Measurements from ENCODE around the gene CHMP2A. TPM values are rescaled to one million over a fixed set of nuclear protein-coding genes. Genes with fewer than 3 reads are reported as not detected.

The CHMP2A gene
- total RNA-seq, 1 experiment from 2014 or later, result 109 TPM

DNA sequence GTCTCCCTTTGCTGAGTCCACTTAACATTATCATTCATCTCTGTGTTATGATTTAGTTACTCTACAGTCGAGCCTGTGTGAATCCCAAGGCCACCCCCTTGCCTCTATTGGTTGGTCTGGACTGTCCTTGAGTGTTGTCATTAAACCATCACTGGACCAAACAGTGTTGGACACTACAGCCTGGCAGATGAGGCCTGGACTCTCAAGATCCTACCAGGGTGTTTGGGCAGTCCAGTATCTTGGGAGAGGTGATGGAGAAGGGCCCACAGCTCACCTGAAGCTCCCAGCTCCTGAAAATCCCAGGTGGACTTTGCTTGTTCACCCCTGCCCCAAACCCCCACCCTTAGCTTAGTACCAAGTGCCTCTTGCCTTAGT lies 3.8 kb downstream of the CHMP2A start (continued):
- TF ChIP-seq CREM (CRISPR knock-in tag; IDR thresholded peaks at IDR 0.05), result no peak

DNA sequence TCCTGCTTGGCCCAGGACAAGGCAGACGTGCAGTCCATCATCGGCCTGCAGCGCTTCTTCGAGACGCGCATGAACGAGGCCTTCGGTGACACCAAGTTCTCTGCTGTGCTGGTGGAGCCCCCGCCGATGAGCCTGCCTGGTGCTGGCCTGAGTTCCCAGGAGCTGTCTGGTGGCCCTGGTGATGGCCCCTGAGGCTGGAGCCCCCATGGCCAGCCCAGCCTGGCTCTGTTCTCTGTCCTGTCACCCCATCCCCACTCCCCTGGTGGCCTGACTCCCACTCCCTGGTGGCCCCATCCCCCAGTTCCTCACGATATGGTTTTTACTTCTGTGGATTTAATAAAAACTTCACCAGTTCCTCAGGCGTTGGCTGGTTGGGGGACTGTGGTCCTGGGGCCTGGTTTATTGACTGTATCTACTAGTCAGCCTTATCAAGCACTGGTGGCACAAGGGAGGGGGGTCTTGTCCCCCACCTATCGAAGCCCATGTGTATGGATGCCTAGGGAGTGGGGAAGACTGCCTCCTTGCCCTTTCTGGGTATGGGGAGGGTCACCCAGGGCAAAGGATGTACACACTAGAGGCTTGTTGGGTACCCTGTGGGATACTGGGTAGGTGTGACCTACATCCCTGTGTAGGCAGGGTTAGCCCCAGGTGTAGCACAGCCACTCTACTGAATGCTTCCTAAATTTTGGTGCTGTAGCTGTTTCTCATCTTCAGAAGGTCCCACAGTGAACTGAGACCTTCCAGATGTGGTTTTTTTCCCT lies 4.4 kb downstream of the CHMP2A start:
- Mint-ChIP-seq H3K36me3 (peaks cover 74% of the 10 kb centered on the region), H3K4me1 (peaks cover 27% of the 10 kb centered on the region), H3K27ac (no peak overlapping the region), H3K27me3 (ENCODE audit: low read depth) (no peaks in the 10 kb centered on the region; the same call in 1 of the 2 replicates), H3K4me3 (no peak overlapping the region), H3K9me3 (no peaks in the 10 kb centered on the region)
- CTCF ChIA-PET, result interaction anchor here (1.4 kb wide), 1 partner anchor 31 kb away, joined by 9 read pairs; the partner anchor contains the start of gene ZBTB45
- DNase-seq (ENCODE audit: low spot score) (no peak), ATAC-seq (no peak)
- POLR2A ChIA-PET, result interaction anchor here (1.4 kb wide), 1 partner anchor 12 kb away, joined by 4 read pairs; no protein-coding TSS in a partner anchor
- TF ChIP-seq, protein P1, sequence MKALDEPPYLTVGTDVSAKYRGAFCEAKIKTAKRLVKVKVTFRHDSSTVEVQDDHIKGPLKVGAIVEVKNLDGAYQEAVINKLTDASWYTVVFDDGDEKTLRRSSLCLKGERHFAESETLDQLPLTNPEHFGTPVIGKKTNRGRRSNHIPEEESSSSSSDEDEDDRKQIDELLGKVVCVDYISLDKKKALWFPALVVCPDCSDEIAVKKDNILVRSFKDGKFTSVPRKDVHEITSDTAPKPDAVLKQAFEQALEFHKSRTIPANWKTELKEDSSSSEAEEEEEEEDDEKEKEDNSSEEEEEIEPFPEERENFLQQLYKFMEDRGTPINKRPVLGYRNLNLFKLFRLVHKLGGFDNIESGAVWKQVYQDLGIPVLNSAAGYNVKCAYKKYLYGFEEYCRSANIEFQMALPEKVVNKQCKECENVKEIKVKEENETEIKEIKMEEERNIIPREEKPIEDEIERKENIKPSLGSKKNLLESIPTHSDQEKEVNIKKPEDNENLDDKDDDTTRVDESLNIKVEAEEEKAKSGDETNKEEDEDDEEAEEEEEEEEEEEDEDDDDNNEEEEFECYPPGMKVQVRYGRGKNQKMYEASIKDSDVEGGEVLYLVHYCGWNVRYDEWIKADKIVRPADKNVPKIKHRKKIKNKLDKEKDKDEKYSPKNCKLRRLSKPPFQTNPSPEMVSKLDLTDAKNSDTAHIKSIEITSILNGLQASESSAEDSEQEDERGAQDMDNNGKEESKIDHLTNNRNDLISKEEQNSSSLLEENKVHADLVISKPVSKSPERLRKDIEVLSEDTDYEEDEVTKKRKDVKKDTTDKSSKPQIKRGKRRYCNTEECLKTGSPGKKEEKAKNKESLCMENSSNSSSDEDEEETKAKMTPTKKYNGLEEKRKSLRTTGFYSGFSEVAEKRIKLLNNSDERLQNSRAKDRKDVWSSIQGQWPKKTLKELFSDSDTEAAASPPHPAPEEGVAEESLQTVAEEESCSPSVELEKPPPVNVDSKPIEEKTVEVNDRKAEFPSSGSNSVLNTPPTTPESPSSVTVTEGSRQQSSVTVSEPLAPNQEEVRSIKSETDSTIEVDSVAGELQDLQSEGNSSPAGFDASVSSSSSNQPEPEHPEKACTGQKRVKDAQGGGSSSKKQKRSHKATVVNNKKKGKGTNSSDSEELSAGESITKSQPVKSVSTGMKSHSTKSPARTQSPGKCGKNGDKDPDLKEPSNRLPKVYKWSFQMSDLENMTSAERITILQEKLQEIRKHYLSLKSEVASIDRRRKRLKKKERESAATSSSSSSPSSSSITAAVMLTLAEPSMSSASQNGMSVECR (CRISPR knock-in tag; IDR thresholded peaks at IDR 0.05; ENCODE audit: borderline replicate concordance), result no peak
- no peak for TF ChIP-seq TEAD4 (CRISPR knock-in tag; IDR thresholded peaks at IDR 0.05)
- TF ChIP-seq, protein P2, sequence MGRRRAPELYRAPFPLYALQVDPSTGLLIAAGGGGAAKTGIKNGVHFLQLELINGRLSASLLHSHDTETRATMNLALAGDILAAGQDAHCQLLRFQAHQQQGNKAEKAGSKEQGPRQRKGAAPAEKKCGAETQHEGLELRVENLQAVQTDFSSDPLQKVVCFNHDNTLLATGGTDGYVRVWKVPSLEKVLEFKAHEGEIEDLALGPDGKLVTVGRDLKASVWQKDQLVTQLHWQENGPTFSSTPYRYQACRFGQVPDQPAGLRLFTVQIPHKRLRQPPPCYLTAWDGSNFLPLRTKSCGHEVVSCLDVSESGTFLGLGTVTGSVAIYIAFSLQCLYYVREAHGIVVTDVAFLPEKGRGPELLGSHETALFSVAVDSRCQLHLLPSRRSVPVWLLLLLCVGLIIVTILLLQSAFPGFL (CRISPR knock-in tag; IDR thresholded peaks at IDR 0.05; ENCODE audit: borderline replicate concordance), result no peak
- no peak for TF ChIP-seq ESRRA (CRISPR knock-in tag; IDR thresholded peaks at IDR 0.05; ENCODE audit: borderline replicate concordance)
- TF ChIP-seq, protein P3, sequence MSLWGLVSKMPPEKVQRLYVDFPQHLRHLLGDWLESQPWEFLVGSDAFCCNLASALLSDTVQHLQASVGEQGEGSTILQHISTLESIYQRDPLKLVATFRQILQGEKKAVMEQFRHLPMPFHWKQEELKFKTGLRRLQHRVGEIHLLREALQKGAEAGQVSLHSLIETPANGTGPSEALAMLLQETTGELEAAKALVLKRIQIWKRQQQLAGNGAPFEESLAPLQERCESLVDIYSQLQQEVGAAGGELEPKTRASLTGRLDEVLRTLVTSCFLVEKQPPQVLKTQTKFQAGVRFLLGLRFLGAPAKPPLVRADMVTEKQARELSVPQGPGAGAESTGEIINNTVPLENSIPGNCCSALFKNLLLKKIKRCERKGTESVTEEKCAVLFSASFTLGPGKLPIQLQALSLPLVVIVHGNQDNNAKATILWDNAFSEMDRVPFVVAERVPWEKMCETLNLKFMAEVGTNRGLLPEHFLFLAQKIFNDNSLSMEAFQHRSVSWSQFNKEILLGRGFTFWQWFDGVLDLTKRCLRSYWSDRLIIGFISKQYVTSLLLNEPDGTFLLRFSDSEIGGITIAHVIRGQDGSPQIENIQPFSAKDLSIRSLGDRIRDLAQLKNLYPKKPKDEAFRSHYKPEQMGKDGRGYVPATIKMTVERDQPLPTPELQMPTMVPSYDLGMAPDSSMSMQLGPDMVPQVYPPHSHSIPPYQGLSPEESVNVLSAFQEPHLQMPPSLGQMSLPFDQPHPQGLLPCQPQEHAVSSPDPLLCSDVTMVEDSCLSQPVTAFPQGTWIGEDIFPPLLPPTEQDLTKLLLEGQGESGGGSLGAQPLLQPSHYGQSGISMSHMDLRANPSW (CRISPR knock-in tag; conservative IDR thresholded peaks at IDR 0.05; ENCODE audit: low read depth), result no peak
- no peak for TF ChIP-seq TP53 (CRISPR knock-in tag; IDR thresholded peaks at IDR 0.05)
- TF ChIP-seq, protein P4, sequence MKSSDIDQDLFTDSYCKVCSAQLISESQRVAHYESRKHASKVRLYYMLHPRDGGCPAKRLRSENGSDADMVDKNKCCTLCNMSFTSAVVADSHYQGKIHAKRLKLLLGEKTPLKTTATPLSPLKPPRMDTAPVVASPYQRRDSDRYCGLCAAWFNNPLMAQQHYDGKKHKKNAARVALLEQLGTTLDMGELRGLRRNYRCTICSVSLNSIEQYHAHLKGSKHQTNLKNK (CRISPR knock-in tag; IDR thresholded peaks at IDR 0.05), result no peak
- TF ChIP-seq NR2C2 (CRISPR knock-in tag; IDR thresholded peaks at IDR 0.05), result no peak
- TF ChIP-seq TEAD1 (CRISPR knock-in tag; IDR thresholded peaks at IDR 0.05), result no peak
- TF ChIP-seq NR3C1 (CRISPR knock-in tag; conservative IDR thresholded peaks at IDR 0.05; ENCODE audit: low read depth), result no peak
- TF ChIP-seq ATF1 (CRISPR knock-in tag; IDR thresholded peaks at IDR 0.05), result no peak

DNA sequence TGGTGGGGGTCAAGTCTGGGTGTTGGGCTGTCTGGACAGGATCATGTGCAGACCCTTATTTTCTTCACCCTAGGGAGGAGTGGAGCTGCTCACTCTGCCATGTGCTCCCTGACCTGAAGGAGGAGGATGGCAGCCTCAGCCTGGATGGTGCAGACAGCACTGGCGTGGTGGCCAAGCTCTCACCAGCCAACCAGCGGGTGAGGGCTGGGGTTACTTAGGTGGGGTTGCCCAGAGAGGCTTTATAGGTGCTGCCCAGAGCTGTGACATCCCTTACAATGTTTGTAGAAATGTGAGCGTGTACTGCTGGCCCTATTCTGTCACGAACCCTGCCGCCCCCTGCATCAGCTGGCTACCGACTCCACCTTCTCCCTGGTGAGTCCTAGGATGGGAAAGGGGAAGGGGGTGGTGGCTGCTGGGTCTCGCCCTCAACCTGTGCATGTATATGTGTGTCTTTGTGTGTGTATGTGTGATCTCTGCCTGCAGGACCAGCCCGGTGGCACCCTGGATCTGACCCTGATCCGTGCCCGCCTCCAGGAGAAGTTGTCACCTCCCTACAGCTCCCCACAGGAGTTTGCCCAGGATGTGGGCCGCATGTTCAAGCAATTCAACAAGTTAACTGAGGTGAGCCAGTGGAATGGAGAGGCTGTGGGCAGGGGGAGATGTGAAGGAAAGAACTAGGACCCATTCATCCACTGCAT lies 5.1 kb downstream of the CHMP2A start:
- ChIA-PET POLR2A (interaction anchor here (0.9 kb wide), 1 partner anchor 30 kb away, joined by 4 read pairs; the partner anchor contains the start of gene ZBTB45), CTCF (no interaction called here)
- peaks cover 23% of the 10 kb centered on the region for H3K4me1 Mint-ChIP-seq
- H3K4me3 Mint-ChIP-seq, result no peak overlapping the region
- no peaks in the 10 kb centered on the region for H3K9me3 Mint-ChIP-seq
- H3K27ac Mint-ChIP-seq, result no peak overlapping the region
- ATAC-seq, result no peak
- no peak for DNase-seq (ENCODE audit: low spot score)
- peaks cover 2% of the 10 kb centered on the region for H3K27me3 Mint-ChIP-seq (ENCODE audit: low read depth)
- H3K36me3 Mint-ChIP-seq, result peaks cover 78% of the 10 kb centered on the region
- TF ChIP-seq, protein P5, sequence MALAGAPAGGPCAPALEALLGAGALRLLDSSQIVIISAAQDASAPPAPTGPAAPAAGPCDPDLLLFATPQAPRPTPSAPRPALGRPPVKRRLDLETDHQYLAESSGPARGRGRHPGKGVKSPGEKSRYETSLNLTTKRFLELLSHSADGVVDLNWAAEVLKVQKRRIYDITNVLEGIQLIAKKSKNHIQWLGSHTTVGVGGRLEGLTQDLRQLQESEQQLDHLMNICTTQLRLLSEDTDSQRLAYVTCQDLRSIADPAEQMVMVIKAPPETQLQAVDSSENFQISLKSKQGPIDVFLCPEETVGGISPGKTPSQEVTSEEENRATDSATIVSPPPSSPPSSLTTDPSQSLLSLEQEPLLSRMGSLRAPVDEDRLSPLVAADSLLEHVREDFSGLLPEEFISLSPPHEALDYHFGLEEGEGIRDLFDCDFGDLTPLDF (CRISPR knock-in tag; IDR thresholded peaks at IDR 0.05), result no peak
- no peak for TF ChIP-seq NR1H2 (CRISPR knock-in tag; IDR thresholded peaks at IDR 0.05)
- no peak for TF ChIP-seq SP1 (CRISPR knock-in tag; conservative IDR thresholded peaks at IDR 0.05)
- TF ChIP-seq ZNF423 (CRISPR knock-in tag; IDR thresholded peaks at IDR 0.05), result no peak
- TF ChIP-seq, protein P6, sequence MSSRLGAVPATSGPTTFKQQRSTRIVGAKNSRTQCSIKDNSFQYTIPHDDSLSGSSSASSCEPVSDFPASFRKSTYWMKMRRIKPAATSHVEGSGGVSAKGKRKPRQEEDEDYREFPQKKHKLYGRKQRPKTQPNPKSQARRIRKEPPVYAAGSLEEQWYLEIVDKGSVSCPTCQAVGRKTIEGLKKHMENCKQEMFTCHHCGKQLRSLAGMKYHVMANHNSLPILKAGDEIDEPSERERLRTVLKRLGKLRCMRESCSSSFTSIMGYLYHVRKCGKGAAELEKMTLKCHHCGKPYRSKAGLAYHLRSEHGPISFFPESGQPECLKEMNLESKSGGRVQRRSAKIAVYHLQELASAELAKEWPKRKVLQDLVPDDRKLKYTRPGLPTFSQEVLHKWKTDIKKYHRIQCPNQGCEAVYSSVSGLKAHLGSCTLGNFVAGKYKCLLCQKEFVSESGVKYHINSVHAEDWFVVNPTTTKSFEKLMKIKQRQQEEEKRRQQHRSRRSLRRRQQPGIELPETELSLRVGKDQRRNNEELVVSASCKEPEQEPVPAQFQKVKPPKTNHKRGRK (CRISPR knock-in tag; IDR thresholded peaks at IDR 0.05; ENCODE audit: borderline replicate concordance), result no peak
- TF ChIP-seq, protein P7, sequence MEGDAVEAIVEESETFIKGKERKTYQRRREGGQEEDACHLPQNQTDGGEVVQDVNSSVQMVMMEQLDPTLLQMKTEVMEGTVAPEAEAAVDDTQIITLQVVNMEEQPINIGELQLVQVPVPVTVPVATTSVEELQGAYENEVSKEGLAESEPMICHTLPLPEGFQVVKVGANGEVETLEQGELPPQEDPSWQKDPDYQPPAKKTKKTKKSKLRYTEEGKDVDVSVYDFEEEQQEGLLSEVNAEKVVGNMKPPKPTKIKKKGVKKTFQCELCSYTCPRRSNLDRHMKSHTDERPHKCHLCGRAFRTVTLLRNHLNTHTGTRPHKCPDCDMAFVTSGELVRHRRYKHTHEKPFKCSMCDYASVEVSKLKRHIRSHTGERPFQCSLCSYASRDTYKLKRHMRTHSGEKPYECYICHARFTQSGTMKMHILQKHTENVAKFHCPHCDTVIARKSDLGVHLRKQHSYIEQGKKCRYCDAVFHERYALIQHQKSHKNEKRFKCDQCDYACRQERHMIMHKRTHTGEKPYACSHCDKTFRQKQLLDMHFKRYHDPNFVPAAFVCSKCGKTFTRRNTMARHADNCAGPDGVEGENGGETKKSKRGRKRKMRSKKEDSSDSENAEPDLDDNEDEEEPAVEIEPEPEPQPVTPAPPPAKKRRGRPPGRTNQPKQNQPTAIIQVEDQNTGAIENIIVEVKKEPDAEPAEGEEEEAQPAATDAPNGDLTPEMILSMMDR (IDR thresholded peaks at IDR 0.05), result no peak
